Loucy (cell line): Measurements from ENCODE around the gene MAGT1.

Source experiments
- H2AFZ ChIP-seq: fragments of 200-600 bp; sonication (generic); 2 replicates; pipeline ENCODE4 v1.6.0; 2016; ENCODE audit warnings: antibody characterized with exemption, mild to moderate bottlenecking, low read length, moderate library complexity
- H3F3A ChIP-seq: fragments of 200-600 bp; 2 replicates; pipeline ENCODE4 v1.6.0; 2016; ENCODE audit warnings: antibody characterized with exemption, low read depth, mild to moderate bottlenecking
- H3K27me3 ChIP-seq: fragments of 200-600 bp; sonication (generic); 2 replicates; pipeline ENCODE4 v1.6.1; 2014; ENCODE audit warnings: low read length, mild to moderate bottlenecking; ENCODE audit not compliant: insufficient read depth, poor library complexity, severe bottlenecking
- H3K36me3 ChIP-seq: fragments of 200-600 bp; sonication (generic); 2 replicates; pipeline ENCODE4 v1.6.1; 2016; ENCODE audit warnings: low read length; ENCODE audit not compliant: insufficient read depth
- H3K4me1 ChIP-seq: fragments of 200-600 bp; sonication (generic); 2 replicates; pipeline ENCODE4 v1.5.1; 2014; ENCODE audit warnings: low read length, mild to moderate bottlenecking; ENCODE audit not compliant: insufficient read depth, poor library complexity, severe bottlenecking
- H3K4me2 ChIP-seq: fragments of 200-600 bp; sonication (generic); 2 replicates; pipeline ENCODE4 v1.6.0; 2014; ENCODE audit warnings: antibody characterized with exemption, low read length, low read depth, mild to moderate bottlenecking; ENCODE audit not compliant: poor library complexity, severe bottlenecking
- H3K4me3 ChIP-seq: fragments of 200-600 bp; sonication (generic); 2 replicates; pipeline ENCODE4 v1.5.1; 2014; ENCODE audit warnings: low read length, mild to moderate bottlenecking, mixed read lengths; ENCODE audit not compliant: poor library complexity, severe bottlenecking
- H3K79me2 ChIP-seq: fragments of 200-600 bp; sonication (generic); 2 replicates; pipeline ENCODE4 v1.6.1; 2014; ENCODE audit warnings: low read length; ENCODE audit not compliant: insufficient read depth
- H3K9ac ChIP-seq: fragments of 200-600 bp; sonication (generic); 2 replicates; pipeline ENCODE4 v1.6.0; 2014; ENCODE audit warnings: mild to moderate bottlenecking, low read depth, low read length, moderate library complexity; ENCODE audit not compliant: poor library complexity, severe bottlenecking
- H3K9me2 ChIP-seq: fragments of 200-600 bp; sonication (generic); replicated peaks from 2 replicates; pipeline ENCODE4 v1.6.1; 2016; ENCODE audit warnings: low read depth, low read length, mixed read lengths
- H3K9me3 ChIP-seq: fragments of 200-600 bp; sonication (generic); 2 replicates; pipeline ENCODE4 v1.6.1; 2014; ENCODE audit warnings: mild to moderate bottlenecking, antibody characterized with exemption, low read length, low read depth; ENCODE audit not compliant: insufficient read depth
- H4K20me1 ChIP-seq: fragments of 200-600 bp; sonication (generic); 2 replicates; pipeline ENCODE4 v1.6.0; 2014; ENCODE audit warnings: antibody characterized with exemption, low read length, mild to moderate bottlenecking; ENCODE audit not compliant: insufficient read depth, poor library complexity, severe bottlenecking
- CTCF ChIP-seq: fragments of 200-600 bp; sonication (generic); conservative IDR thresholded peaks from 2 replicates; pipeline ENCODE4 v1.5.1; 2014; ENCODE audit warnings: mild to moderate bottlenecking, antibody characterized with exemption, low read length
- EZH2phosphoT487 ChIP-seq: fragments of 200-600 bp; IDR thresholded peaks from 2 replicates; pipeline ENCODE4 v1.6.1; 2018; ENCODE audit warnings: antibody characterized with exemption, mild to moderate bottlenecking, moderate library complexity, borderline replicate concordance

Gene MAGT1

GRCh38 chrX:77776659-77777058 lies 118.6 kb downstream of the MAGT1 start:
- H3K9me3 ChIP-seq: no peaks in the 10 kb centered on the region
- H3K4me2 ChIP-seq: peak overlapping the region; percentile 48
- H2AFZ ChIP-seq: no peak overlapping the region
- H3K36me3 ChIP-seq: no peaks in the 10 kb centered on the region
- peaks cover 50% of the 10 kb centered on the region for H4K20me1 ChIP-seq
- TF ChIP-seq EZH2phosphoT487: no peak
- no peak for TF ChIP-seq CTCF
- no peak overlapping the region for H3K9ac ChIP-seq
- H3K4me1 ChIP-seq: peaks cover under 1% of the 10 kb centered on the region
- no peaks in the 10 kb centered on the region for H3K27me3 ChIP-seq
- peaks cover 99% of the 10 kb centered on the region for H3K79me2 ChIP-seq
- H3F3A ChIP-seq: no peaks in the 10 kb centered on the region
- H3K4me3 ChIP-seq: no peak overlapping the region
- H3K9me2 ChIP-seq: no peaks in the 10 kb centered on the region
